Measurements from ENCODE around the gene PLCB1. TPM values are rescaled to one million over a fixed set of nuclear protein-coding genes. Genes with fewer than 3 reads are reported as not detected.

Gene PLCB1
- total and polyA plus RNA-seq, 10 of the 15 experiments (the other 5 are each of a cell fraction or from before 2014, with no cell fraction given) = 0.05 to 5.3 (median 0.17) TPM; not detected in 1

GRCh38 chr20:8646033-8646441 is 514.0 kb downstream of the PLCB1 start:
- ATAC-seq = no peak
- Histone ChIP-seq H3K79me2 (ENCODE audit: control insufficient read depth, insufficient read depth, low read length) (no peaks in the 10 kb centered on the region), H3K27me3 (replicated peaks in 1 of 2; ENCODE audit: control insufficient read depth in 2 of 2, insufficient read depth in 2 of 2, low read length in 1 of 2) (no peaks in the 10 kb centered on the region), H3K9me3 (replicated peaks; ENCODE audit: control insufficient read depth, insufficient read depth, low read length) (no peaks in the 10 kb centered on the region), H3K36me3 (ENCODE audit: control insufficient read depth in 2 of 2, insufficient read depth in 2 of 2, low read length in 1 of 2) (no peaks in the 10 kb centered on the region), H3K4me2 (ENCODE audit: control insufficient read depth, insufficient read depth) (no peak overlapping the region), H3K9ac (ENCODE audit: control insufficient read depth, insufficient read depth, low read length) (no peak overlapping the region), H2AFZ (ENCODE audit: control insufficient read depth, low read depth, low read length) (no peak overlapping the region), H3K4me1 (ENCODE audit: control insufficient read depth, insufficient read depth, low read length) (no peaks in the 10 kb centered on the region), H3K4me3 (no peak overlapping the region), H4K20me1 (ENCODE audit: control insufficient read depth, insufficient read depth) (no peaks in the 10 kb centered on the region), H3K27ac (ENCODE audit: control insufficient read depth, insufficient read depth) (no peak overlapping the region)
- TF ChIP-seq MTA2 (IDR thresholded peaks at IDR 0.05; ENCODE audit: low read depth) = no peak
- no peak for TF ChIP-seq EED (IDR thresholded peaks at IDR 0.05; ENCODE audit: low read depth)
- TF ChIP-seq SPI1 (IDR thresholded peaks at IDR 0.05; ENCODE audit: borderline replicate concordance, insufficient read depth, low read depth, low read length) = no peak
- TF ChIP-seq CREM (IDR thresholded peaks at IDR 0.05; ENCODE audit: low read depth) = no peak
- TF ChIP-seq EZH2 (IDR thresholded peaks at IDR 0.05; ENCODE audit: borderline replicate concordance, control insufficient read depth, low read depth, low read length) = no peak
- TF ChIP-seq NFYA (IDR thresholded peaks at IDR 0.05; ENCODE audit: borderline replicate concordance, low read depth, low read length) = no peak
- TF ChIP-seq FOXM1 (IDR thresholded peaks at IDR 0.05; ENCODE audit: low read depth, low read length) = no peak
- DNase-seq (ENCODE audit: low read depth, low spot score) = no peak
- no peak for FAIRE-seq
- SMC1A ChIA-PET (ENCODE audit: uncharacterized antibody, unreplicated experiment) = no interaction called here
- RAD21 ChIA-PET (ENCODE audit: unreplicated experiment) = no interaction called here
- intact Hi-C loops (cut with micrococcal nuclease; ENCODE audit: unreplicated experiment) = no loop called here
- CTCF ChIA-PET = interaction anchor here (1.6 kb wide), 1 partner anchor 9 kb away, joined by 3 read pairs; no protein-coding TSS in a partner anchor
- BruUV-seq (replicated peaks) = no TSS peak
- POLR2A ChIA-PET = no interaction called here
- WGBS (ENCODE audit: insufficient coverage, insufficient replicate concordance, low lambda C conversion rate, missing lambda C conversion rate) = 77% methylated on average over 4 of the region's 4 CpGs
- in situ Hi-C loops (cut with MboI) = no loop called here

- CTCF ChIA-PET = interaction anchor here (1.6 kb wide), 1 partner anchor 8 kb away, joined by 3 read pairs; no protein-coding TSS in a partner anchor
- Histone ChIP-seq H3K79me2 (ENCODE audit: control insufficient read depth, insufficient read depth, low read length) (no peaks in the 10 kb centered on the region), H4K20me1 (ENCODE audit: control insufficient read depth, insufficient read depth) (no peaks in the 10 kb centered on the region), H3K9ac (ENCODE audit: control insufficient read depth, insufficient read depth, low read length) (no peak overlapping the region), H3K4me3 (no peak overlapping the region), H3K27ac (ENCODE audit: control insufficient read depth, insufficient read depth) (no peak overlapping the region), H3K4me2 (ENCODE audit: control insufficient read depth, insufficient read depth) (no peak overlapping the region), H3K9me3 (replicated peaks; ENCODE audit: control insufficient read depth, insufficient read depth, low read length) (no peaks in the 10 kb centered on the region), H3K27me3 (replicated peaks in 1 of 2; ENCODE audit: control insufficient read depth in 2 of 2, insufficient read depth in 2 of 2, low read length in 1 of 2) (no peaks in the 10 kb centered on the region), H3K4me1 (ENCODE audit: control insufficient read depth, insufficient read depth, low read length) (no peaks in the 10 kb centered on the region), H3K36me3 (ENCODE audit: control insufficient read depth in 2 of 2, insufficient read depth in 2 of 2, low read length in 1 of 2) (no peaks in the 10 kb centered on the region), H2AFZ (ENCODE audit: control insufficient read depth, low read depth, low read length) (no peak overlapping the region)
- intact Hi-C loops (cut with micrococcal nuclease; ENCODE audit: unreplicated experiment) (no loop called here), in situ Hi-C loops (cut with MboI) (no loop called here)
- 77% methylated on average over 1 of the region's 1 CpG for WGBS (ENCODE audit: insufficient coverage, insufficient replicate concordance, low lambda C conversion rate, missing lambda C conversion rate)
- FAIRE-seq (no peak), DNase-seq (ENCODE audit: low read depth, low spot score) (no peak), ATAC-seq (no peak)
- SMC1A ChIA-PET (ENCODE audit: uncharacterized antibody, unreplicated experiment) = no interaction called here
- POLR2A ChIA-PET = no interaction called here
- no TSS peak for BruUV-seq (replicated peaks)
- RAD21 ChIA-PET (ENCODE audit: unreplicated experiment) = no interaction called here
- TF ChIP-seq POU2F2 (IDR thresholded peaks at IDR 0.05; ENCODE audit: borderline replicate concordance, low read depth, low read length) (no peak), ASH2L (IDR thresholded peaks at IDR 0.05; ENCODE audit: borderline replicate concordance, low read depth) (no peak), CBX5 (IDR thresholded peaks at IDR 0.05; ENCODE audit: low read depth) (no peak), SUZ12 (IDR thresholded peaks at IDR 0.05; ENCODE audit: unreplicated experiment) (no peak), NFXL1 (IDR thresholded peaks at IDR 0.05; ENCODE audit: borderline replicate concordance) (no peak), ZNF384 (IDR thresholded peaks at IDR 0.05; ENCODE audit: borderline replicate concordance, low read depth, low read length) (no peak), MYB (IDR thresholded peaks at IDR 0.05; ENCODE audit: borderline replicate concordance, low read depth, low read length) (no peak), SMAD5 (IDR thresholded peaks at IDR 0.05; ENCODE audit: low read depth) (no peak), CBX3 (IDR thresholded peaks at IDR 0.05; ENCODE audit: borderline replicate concordance, low read depth) (no peak), SP1 (IDR thresholded peaks at IDR 0.05; ENCODE audit: low read depth, low read length) (no peak), FOS (IDR thresholded peaks at IDR 0.05; ENCODE audit: borderline replicate concordance, extremely low read depth, insufficient read length) (no peak), EZH2 (IDR thresholded peaks at IDR 0.05; ENCODE audit: borderline replicate concordance, control insufficient read depth, low read depth, low read length) (no peak), MTA3 (IDR thresholded peaks at IDR 0.05; ENCODE audit: borderline replicate concordance, low read length) (no peak)
- TF ChIP-seq, protein P1, sequence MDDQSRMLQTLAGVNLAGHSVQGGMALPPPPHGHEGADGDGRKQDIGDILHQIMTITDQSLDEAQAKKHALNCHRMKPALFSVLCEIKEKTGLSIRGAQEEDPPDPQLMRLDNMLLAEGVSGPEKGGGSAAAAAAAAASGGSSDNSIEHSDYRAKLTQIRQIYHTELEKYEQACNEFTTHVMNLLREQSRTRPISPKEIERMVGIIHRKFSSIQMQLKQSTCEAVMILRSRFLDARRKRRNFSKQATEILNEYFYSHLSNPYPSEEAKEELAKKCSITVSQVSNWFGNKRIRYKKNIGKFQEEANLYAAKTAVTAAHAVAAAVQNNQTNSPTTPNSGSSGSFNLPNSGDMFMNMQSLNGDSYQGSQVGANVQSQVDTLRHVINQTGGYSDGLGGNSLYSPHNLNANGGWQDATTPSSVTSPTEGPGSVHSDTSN (IDR thresholded peaks at IDR 0.05; ENCODE audit: insufficient replicate concordance, low read depth, low read length) = no peak
Observed at GRCh38 chr20:8646716-8647115, 514.6 kb downstream of the PLCB1 start.
